KG1 (cell line): ENCODE data around the gene TRABD.

Source experiments
- DNase-seq: peaks from one replicate; lab custom pipeline; 2025; lab: John Stamatoyannopoulos, UW

Gene TRABD

GRCh38 chr22:50175191-50175461 lies 10.6 kb upstream of the TRABD start:
- no peak for DNase-seq

- no peak for DNase-seq
Measured at GRCh38 chr22:50175921-50176849, 9.5 kb upstream of the TRABD start.

- no peak for DNase-seq
Measured at GRCh38 chr22:50176850-50177536, 8.7 kb upstream of the TRABD start.

GRCh38 chr22:50177537-50178470 lies 7.9 kb upstream of the TRABD start:
- no peak for DNase-seq

GRCh38 chr22:50178471-50178864 lies 7.2 kb upstream of the TRABD start:
- DNase-seq, result no peak

- DNase-seq, result no peak
Measured at GRCh38 chr22:50178871-50179869, 6.5 kb upstream of the TRABD start.

- no peak for DNase-seq
Measured at GRCh38 chr22:50179937-50180726, 5.6 kb upstream of the TRABD start.

GRCh38 chr22:50180727-50181521 lies 4.8 kb upstream of the TRABD start:
- DNase-seq, result no peak

GRCh38 chr22:50182176-50183081 lies 3.3 kb upstream of the TRABD start:
- DNase-seq, result no peak

- DNase-seq, result no peak
Measured at GRCh38 chr22:50183141-50183971, 2.4 kb upstream of the TRABD start.

GRCh38 chr22:50184004-50184901 lies 1.5 kb upstream of the TRABD start:
- no peak for DNase-seq

- DNase-seq, result no peak
Measured at GRCh38 chr22:50184902-50185374, 775 bp upstream of the TRABD start.

GRCh38 chr22:50186181-50186714 lies 535 bp downstream of the TRABD start:
- no peak for DNase-seq

- DNase-seq, result no peak
Measured at GRCh38 chr22:50186761-50187523, 1.2 kb downstream of the TRABD start.

GRCh38 chr22:50188356-50188755 lies 2.6 kb downstream of the TRABD start:
- no peak for DNase-seq
